Neural progenitor cell (in vitro differentiated cells): ENCODE measurements around the gene FBRSL1. TPM values are rescaled to one million over a fixed set of nuclear protein-coding genes. Genes with fewer than 3 reads are reported as not detected.

ENCODE experiments used
- DNase-seq: peaks from one replicate; pipeline ENCODE4 v3.0.0-alpha.2; 2016; ENCODE audit warnings: low spot score
- H2AFZ ChIP-seq: fragments of 200-600 bp; sonication (generic); replicated peaks from 2 replicates; pipeline ENCODE4 v1.6.1; 2016; ENCODE audit warnings: antibody characterized with exemption
- H3F3A ChIP-seq: fragments of 200-600 bp; sonication (generic); 2 replicates; pipeline ENCODE4 v1.6.1; 2016; ENCODE audit warnings: antibody characterized with exemption, low read depth
- H3K27ac ChIP-seq: fragments of 200-600 bp; sonication (generic); 2 replicates; pipeline ENCODE4 v1.5.1; 2016; ENCODE audit warnings: mild to moderate bottlenecking
- H3K27me3 ChIP-seq: fragments of 200-600 bp; sonication (generic); 2 replicates; pipeline ENCODE4 v1.6.1; 2016; ENCODE audit warnings: mild to moderate bottlenecking, moderate library complexity
- H3K36me3 ChIP-seq: fragments of 200-600 bp; sonication (generic); 2 replicates; pipeline ENCODE4 v1.5.1; 2016
- H3K4me1 ChIP-seq: fragments of 200-600 bp; sonication (generic); 2 replicates; pipeline ENCODE4 v1.6.1; 2016; ENCODE audit warnings: mixed run types
- H3K4me2 ChIP-seq: fragments of 200-600 bp; sonication (generic); 2 replicates; pipeline ENCODE4 v1.6.1; 2016
- H3K4me3 ChIP-seq: fragments of 200-600 bp; sonication (generic); 2 replicates; pipeline ENCODE4 v1.5.1; 2016
- H3K79me2 ChIP-seq: fragments of 200-600 bp; sonication (generic); 2 replicates; pipeline ENCODE4 v1.6.1; 2016; ENCODE audit warnings: low read depth
- H3K9ac ChIP-seq: fragments of 200-600 bp; sonication (generic); 2 replicates; pipeline ENCODE4 v1.6.1; 2016
- H3K9me3 ChIP-seq: fragments of 200-600 bp; sonication (generic); 2 replicates; pipeline ENCODE4 v1.5.1; 2016; ENCODE audit warnings: low read depth
- H4K20me1 ChIP-seq: fragments of 200-600 bp; sonication (generic); 2 replicates; pipeline ENCODE4 v1.6.1; 2016; ENCODE audit warnings: low read depth
- H3K27ac Mint-ChIP-seq: 3 replicates; pipeline ENCODE4 v1.8.0; 2021; ENCODE audit warnings: mixed read lengths
- H3K27me3 Mint-ChIP-seq: 2 replicates; pipeline ENCODE4 v1.8.0; 2022; ENCODE audit warnings: low read depth, mild to moderate bottlenecking, inconsistent platforms, moderate library complexity, mixed read lengths; ENCODE audit not compliant: insufficient read depth
- H3K36me3 Mint-ChIP-seq: 3 replicates; pipeline ENCODE4 v1.8.0; 2021; ENCODE audit warnings: mixed read lengths
- H3K4me1 Mint-ChIP-seq: 3 replicates; pipeline ENCODE4 v1.8.0; 2021; ENCODE audit warnings: mixed read lengths
- H3K4me3 Mint-ChIP-seq: 3 replicates; pipeline ENCODE4 v1.8.0; 2021; ENCODE audit warnings: mild to moderate bottlenecking, moderate library complexity, mixed read lengths
- H3K9me3 Mint-ChIP-seq: 3 replicates; pipeline ENCODE4 v1.8.0; 2020; ENCODE audit warnings: mixed read lengths
- CTCF ChIP-seq: fragments of 200-600 bp; sonication (generic); IDR thresholded peaks from 2 replicates; pipeline ENCODE4 v1.5.1; 2017; ENCODE audit warnings: antibody characterized with exemption, mild to moderate bottlenecking
- EZH2 ChIP-seq: fragments of 200-600 bp; sonication (generic); IDR thresholded peaks from 2 replicates; pipeline ENCODE4 v1.6.1; 2017; ENCODE audit warnings: antibody characterized with exemption, mild to moderate bottlenecking, moderate library complexity
- EZH2phosphoT487 ChIP-seq: fragments of 200-600 bp; sonication (generic); IDR thresholded peaks from 2 replicates; pipeline ENCODE4 v1.6.1; 2017; ENCODE audit warnings: antibody characterized with exemption
- total RNA-seq: library from RNA; depleted of rRNA; stranded (reverse); fragments of >200 nt; gene quantifications from 2 replicates; pipeline ENCODE4 v1.2.3, GENCODE V29; 2015; ENCODE audit warnings: low replicate concordance

The FBRSL1 gene
- total RNA-seq, 1 donor from 2014 or later: 7.4 TPM

GRCh38 chr12:132479291-132479690 is 10.7 kb upstream of the FBRSL1 start:
- Histone ChIP-seq H3K4me1 (no peaks in the 10 kb centered on the region), H3K4me3 (no peak overlapping the region), H2AFZ (no peak overlapping the region), H3F3A (no peaks in the 10 kb centered on the region), H3K4me2 (no peak overlapping the region), H3K27ac (no peak overlapping the region), H3K79me2 (no peaks in the 10 kb centered on the region), H4K20me1 (no peaks in the 10 kb centered on the region), H3K9me3 (no peaks in the 10 kb centered on the region), H3K27me3 (peaks cover 72% of the 10 kb centered on the region), H3K36me3 (no peaks in the 10 kb centered on the region), H3K9ac (no peak overlapping the region)
- TF ChIP-seq EZH2phosphoT487: no peak
- no peak for TF ChIP-seq CTCF
- TF ChIP-seq EZH2: no peak
- H3K4me1 Mint-ChIP-seq: peaks cover 5% of the 10 kb centered on the region
- peaks cover 20% of the 10 kb centered on the region for H3K27me3 Mint-ChIP-seq
- no peak for DNase-seq
- H3K36me3 Mint-ChIP-seq: peaks cover 3% of the 10 kb centered on the region
- H3K9me3 Mint-ChIP-seq: peaks cover 4% of the 10 kb centered on the region
- peak overlapping the region; percentile 69 for H3K27ac Mint-ChIP-seq
- no peak overlapping the region for H3K4me3 Mint-ChIP-seq

GRCh38 chr12:132479938-132480622 is 9.9 kb upstream of the FBRSL1 start:
- no peak overlapping the region for H3K4me2 ChIP-seq
- H3K4me3 ChIP-seq: no peak overlapping the region
- no peaks in the 10 kb centered on the region for H3K9me3 ChIP-seq
- H4K20me1 ChIP-seq: no peaks in the 10 kb centered on the region
- H3K9ac ChIP-seq: no peak overlapping the region
- H2AFZ ChIP-seq: no peak overlapping the region
- Mint-ChIP-seq H3K36me3 (peaks cover 3% of the 10 kb centered on the region), H3K27ac (no peak overlapping the region), H3K4me3 (no peak overlapping the region), H3K9me3 (peaks cover 4% of the 10 kb centered on the region), H3K27me3 (peaks cover 20% of the 10 kb centered on the region), H3K4me1 (peaks cover 5% of the 10 kb centered on the region)
- no peaks in the 10 kb centered on the region for H3K4me1 ChIP-seq
- no peak for DNase-seq
- no peaks in the 10 kb centered on the region for H3K79me2 ChIP-seq
- H3K36me3 ChIP-seq: no peaks in the 10 kb centered on the region
- no peak for TF ChIP-seq CTCF
- TF ChIP-seq EZH2phosphoT487: no peak
- no peak for TF ChIP-seq EZH2
- H3F3A ChIP-seq: no peaks in the 10 kb centered on the region
- peaks cover 79% of the 10 kb centered on the region for H3K27me3 ChIP-seq
- H3K27ac ChIP-seq: no peak overlapping the region

GRCh38 chr12:132480623-132481132 is 9.3 kb upstream of the FBRSL1 start:
- Mint-ChIP-seq H3K9me3 (peaks cover 4% of the 10 kb centered on the region), H3K4me1 (peaks cover 5% of the 10 kb centered on the region), H3K36me3 (peaks cover 3% of the 10 kb centered on the region), H3K4me3 (no peak overlapping the region), H3K27me3 (peaks cover 20% of the 10 kb centered on the region), H3K27ac (no peak overlapping the region)
- Histone ChIP-seq H4K20me1 (no peaks in the 10 kb centered on the region), H3K4me1 (no peaks in the 10 kb centered on the region), H3K36me3 (no peaks in the 10 kb centered on the region), H3K27ac (no peak overlapping the region), H3K9ac (no peak overlapping the region), H3K4me2 (no peak overlapping the region), H3K79me2 (no peaks in the 10 kb centered on the region), H3F3A (no peaks in the 10 kb centered on the region), H2AFZ (no peak overlapping the region), H3K4me3 (no peak overlapping the region), H3K27me3 (peaks cover 85% of the 10 kb centered on the region), H3K9me3 (no peaks in the 10 kb centered on the region)
- TF ChIP-seq EZH2phosphoT487 (no peak), CTCF (no peak), EZH2 (no peak)
- no peak for DNase-seq
